Measurements from ENCODE around the gene TK2.
"Not testable (repeated sequence)": the region's sequence is repeated elsewhere in the genome, so short reads cannot be mapped to it uniquely, and the experiment has no call there.

The TK2 gene

DNA sequence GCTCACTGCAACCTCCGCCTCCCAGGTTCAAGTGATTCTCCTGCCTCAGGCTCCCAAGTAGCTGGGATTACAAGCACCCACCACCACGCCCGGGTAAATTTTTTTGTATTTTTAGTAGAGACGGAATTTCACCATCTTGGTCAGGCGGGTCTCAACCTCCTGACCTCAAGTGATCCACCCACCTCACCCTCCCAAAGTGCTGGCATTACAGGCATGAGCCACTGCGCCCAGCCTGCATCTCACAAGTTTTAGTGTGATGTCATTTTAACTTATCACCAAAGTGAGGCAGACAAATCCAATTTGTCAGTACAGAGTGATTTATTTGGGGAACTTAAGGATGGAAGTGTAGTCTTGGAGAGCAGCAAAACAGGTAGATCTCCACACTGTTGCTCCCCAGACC lies 83.3 kb downstream of the TK2 start:
- not testable (repeated sequence) for DNase-seq (ENCODE audit: low spot score)

DNA sequence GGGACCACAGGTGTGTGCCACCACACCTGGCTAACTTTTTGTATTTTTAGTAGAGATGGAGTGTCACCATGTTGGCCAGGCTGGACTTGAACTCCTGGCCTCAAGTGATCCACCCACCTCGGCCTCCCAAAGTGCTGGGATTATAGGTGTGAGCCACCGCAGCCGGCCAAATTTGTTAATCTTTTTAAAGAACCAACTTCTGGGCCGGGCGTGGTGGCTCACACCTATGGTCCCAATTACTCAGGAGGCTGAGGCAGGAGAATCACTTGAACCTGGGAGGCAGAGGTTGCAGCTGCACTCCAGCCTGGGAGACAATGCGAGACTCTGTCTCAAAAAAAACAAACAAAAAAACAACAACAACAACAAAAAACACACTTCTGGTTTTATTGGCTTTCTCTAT lies 84.0 kb downstream of the TK2 start:
- DNase-seq (ENCODE audit: low spot score) = not testable (repeated sequence)

DNA sequence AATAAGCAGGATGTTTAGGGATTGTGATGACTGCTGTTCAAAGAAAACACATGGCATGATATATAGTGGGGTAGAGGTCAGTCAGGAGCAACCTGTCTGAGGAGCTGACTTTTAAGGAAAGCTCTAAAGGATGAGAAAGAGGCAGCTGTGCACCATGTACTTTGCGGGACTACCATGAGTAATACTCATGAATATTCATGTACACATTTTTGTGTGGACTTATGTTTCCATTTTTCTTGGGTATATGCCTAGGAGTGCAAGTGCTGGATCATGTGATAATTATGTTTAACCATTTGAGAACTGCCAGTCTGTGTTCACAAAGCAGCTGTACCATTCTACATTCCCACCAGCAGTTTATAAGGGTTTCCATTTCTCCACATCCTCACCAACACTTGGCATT lies 87.0 kb downstream of the TK2 start:
- DNase-seq (ENCODE audit: low spot score) = no peak

DNA sequence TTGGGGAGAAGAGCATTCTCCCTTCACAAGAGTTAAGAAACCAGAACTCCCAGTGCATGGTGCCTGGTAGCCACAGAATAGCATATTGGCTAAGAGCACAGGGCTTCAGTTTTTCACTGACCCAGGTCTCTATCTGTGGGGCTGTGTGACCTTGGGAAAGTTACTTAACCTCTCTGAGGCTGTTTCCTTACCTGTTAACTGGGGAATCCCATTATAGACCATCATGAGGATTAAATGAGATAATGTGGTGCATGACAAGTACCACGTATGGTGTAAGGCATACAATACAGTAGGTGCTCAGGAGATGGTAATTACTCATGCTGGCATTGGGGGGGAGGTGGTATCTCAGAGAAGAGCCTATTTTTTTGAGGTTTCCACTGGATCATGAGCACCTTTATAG lies 89.2 kb downstream of the TK2 start:
- DNase-seq (ENCODE audit: low spot score) = no peak

DNA sequence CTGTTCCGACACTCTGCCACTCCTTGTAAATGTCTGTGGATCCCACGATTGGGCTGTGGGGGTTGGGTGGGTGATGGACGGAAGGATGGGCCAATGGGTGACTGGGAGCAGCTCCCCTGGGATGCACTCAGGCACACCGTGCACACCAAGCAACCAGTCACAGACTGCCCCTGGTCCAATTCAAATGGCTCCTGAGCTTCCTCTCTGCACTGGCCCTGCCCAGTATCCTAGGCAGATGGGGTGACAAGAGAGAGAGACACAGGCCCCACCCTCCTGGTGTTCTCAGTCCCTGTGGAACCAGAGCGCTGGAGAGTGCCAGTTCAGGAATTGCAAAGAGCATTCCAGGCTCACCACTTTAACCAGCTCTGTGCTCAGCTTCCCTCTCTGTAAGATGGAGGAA lies 90.0 kb downstream of the TK2 start:
- no peak for DNase-seq (ENCODE audit: low spot score)

DNA sequence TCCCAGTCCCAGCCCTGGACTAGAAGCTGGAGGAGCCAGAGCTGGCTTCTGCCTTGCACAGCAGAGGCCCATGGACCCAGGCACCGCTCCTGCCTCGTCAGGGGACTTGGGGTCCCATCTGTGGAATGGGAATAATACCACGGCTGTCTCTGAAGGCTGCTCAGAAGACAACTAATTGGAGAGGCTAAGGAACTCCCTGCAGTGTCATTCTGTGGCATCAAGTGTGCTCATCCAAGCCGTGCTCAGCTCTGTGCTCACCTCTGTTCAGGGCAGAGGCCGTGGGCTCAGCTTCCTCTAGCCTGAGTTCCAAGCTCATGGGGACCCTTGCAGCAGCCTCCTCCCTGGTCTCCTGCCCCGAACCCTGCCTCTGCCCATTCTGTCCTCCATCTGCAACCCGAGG lies 91.1 kb downstream of the TK2 start:
- no peak for DNase-seq (ENCODE audit: low spot score)

DNA sequence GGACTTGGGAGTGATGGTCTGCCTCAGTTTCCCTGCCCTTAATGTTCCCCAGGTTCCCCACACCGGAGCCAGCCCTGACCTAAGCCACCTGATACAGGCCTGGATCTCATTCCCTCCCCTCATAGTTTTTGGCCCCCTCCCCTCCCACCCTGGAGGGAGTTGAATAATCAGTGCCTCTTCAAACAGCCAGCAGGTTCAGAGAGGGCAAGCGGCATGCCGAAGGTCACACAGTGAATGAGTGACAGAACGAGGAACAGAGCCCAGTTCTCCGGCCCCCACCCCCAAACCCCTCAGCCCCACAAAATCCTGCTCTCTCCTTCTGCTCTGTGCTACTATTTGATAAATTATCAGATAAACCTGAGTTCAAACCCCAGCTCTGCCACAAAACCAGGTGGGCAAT lies 91.6 kb downstream of the TK2 start:
- DNase-seq (ENCODE audit: low spot score) = no peak

All from Ammon's horn (tissue), 1 donor.